ENCODE data around the gene GABBR2. TPM values are rescaled to one million over a fixed set of nuclear protein-coding genes. Genes with fewer than 3 reads are reported as not detected.

GABBR2 gene
- total and polyA plus RNA-seq, 2 experiments from 2014 or later, result 0.89 to 1.3 TPM

DNA sequence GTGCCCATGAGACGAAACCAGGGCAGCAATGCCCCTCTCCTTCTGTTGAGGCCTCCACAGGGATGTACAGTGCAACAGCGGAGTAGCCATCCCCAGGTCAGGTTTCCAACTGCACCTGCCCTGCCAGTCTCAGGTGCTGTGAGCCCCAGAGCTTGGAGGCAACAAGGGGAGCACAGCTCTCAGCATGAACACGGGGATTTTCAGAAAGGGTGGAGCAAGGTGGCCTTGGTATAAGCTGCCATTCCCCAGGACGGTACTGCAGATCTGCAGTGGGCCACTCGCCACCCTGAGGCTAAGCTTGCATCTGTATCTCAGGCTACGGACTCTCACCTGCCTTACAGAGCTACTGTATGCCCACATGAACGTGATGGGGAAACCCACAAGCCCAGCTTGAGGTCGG is 103.6 kb downstream of the GABBR2 start:
- no peaks in the 10 kb centered on the region for H3K36me3 ChIP-seq (ENCODE audit: insufficient read depth)
- Mint-ChIP-seq H3K27ac (no peak overlapping the region), H3K27me3 (ENCODE audit: insufficient read depth, low read depth, poor library complexity) (peaks cover 2% of the 10 kb centered on the region), H3K9me3 (no peaks in the 10 kb centered on the region), H3K4me3 (no peak overlapping the region), H3K36me3 (ENCODE audit: low read depth) (no peaks in the 10 kb centered on the region), H3K4me1 (peaks cover 6% of the 10 kb centered on the region)
- no peaks in the 10 kb centered on the region for H3K79me2 ChIP-seq (replicated peaks; ENCODE audit: insufficient read depth)
- H3F3A ChIP-seq (replicated peaks; ENCODE audit: low read depth), result no peaks in the 10 kb centered on the region
- no peak for ATAC-seq
- H3K4me2 ChIP-seq, result no peak overlapping the region
- H3K4me3 ChIP-seq, result no peak overlapping the region
- H3K27ac ChIP-seq (ENCODE audit: low read depth), result no peak overlapping the region
- H3K4me1 ChIP-seq (ENCODE audit: insufficient read depth), result no peaks in the 10 kb centered on the region
- no peaks in the 10 kb centered on the region for H3K9me2 ChIP-seq (ENCODE audit: insufficient read depth)
- H2AFZ ChIP-seq, result no peak overlapping the region
- DNase-seq (ENCODE audit: low spot score), result no peak
- H4K20me1 ChIP-seq (replicated peaks; ENCODE audit: insufficient read depth), result no peaks in the 10 kb centered on the region
- no peaks in the 10 kb centered on the region for H3K27me3 ChIP-seq (ENCODE audit: insufficient read depth)
- TF ChIP-seq, protein P1, sequence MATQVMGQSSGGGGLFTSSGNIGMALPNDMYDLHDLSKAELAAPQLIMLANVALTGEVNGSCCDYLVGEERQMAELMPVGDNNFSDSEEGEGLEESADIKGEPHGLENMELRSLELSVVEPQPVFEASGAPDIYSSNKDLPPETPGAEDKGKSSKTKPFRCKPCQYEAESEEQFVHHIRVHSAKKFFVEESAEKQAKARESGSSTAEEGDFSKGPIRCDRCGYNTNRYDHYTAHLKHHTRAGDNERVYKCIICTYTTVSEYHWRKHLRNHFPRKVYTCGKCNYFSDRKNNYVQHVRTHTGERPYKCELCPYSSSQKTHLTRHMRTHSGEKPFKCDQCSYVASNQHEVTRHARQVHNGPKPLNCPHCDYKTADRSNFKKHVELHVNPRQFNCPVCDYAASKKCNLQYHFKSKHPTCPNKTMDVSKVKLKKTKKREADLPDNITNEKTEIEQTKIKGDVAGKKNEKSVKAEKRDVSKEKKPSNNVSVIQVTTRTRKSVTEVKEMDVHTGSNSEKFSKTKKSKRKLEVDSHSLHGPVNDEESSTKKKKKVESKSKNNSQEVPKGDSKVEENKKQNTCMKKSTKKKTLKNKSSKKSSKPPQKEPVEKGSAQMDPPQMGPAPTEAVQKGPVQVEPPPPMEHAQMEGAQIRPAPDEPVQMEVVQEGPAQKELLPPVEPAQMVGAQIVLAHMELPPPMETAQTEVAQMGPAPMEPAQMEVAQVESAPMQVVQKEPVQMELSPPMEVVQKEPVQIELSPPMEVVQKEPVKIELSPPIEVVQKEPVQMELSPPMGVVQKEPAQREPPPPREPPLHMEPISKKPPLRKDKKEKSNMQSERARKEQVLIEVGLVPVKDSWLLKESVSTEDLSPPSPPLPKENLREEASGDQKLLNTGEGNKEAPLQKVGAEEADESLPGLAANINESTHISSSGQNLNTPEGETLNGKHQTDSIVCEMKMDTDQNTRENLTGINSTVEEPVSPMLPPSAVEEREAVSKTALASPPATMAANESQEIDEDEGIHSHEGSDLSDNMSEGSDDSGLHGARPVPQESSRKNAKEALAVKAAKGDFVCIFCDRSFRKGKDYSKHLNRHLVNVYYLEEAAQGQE (IDR thresholded peaks at IDR 0.05; ENCODE audit: unreplicated experiment), result no peak
- no peak for TF ChIP-seq STAT1 (IDR thresholded peaks at IDR 0.05; ENCODE audit: unreplicated experiment)
- TF ChIP-seq, protein P2, sequence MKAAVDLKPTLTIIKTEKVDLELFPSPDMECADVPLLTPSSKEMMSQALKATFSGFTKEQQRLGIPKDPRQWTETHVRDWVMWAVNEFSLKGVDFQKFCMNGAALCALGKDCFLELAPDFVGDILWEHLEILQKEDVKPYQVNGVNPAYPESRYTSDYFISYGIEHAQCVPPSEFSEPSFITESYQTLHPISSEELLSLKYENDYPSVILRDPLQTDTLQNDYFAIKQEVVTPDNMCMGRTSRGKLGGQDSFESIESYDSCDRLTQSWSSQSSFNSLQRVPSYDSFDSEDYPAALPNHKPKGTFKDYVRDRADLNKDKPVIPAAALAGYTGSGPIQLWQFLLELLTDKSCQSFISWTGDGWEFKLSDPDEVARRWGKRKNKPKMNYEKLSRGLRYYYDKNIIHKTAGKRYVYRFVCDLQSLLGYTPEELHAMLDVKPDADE (IDR thresholded peaks at IDR 0.05), result no peak
- TF ChIP-seq POLR2AphosphoS5 (IDR thresholded peaks at IDR 0.05; ENCODE audit: low read depth), result no peak
- no peak for TF ChIP-seq EZH2 (IDR thresholded peaks at IDR 0.05; ENCODE audit: low read depth, unreplicated experiment)
- TF ChIP-seq ZNF331 (CRISPR knock-in tag; IDR thresholded peaks at IDR 0.05; ENCODE audit: low read depth), result no peak
- TF ChIP-seq ZNF114 (CRISPR knock-in tag; IDR thresholded peaks at IDR 0.05), result no peak
- TF ChIP-seq, protein P3, sequence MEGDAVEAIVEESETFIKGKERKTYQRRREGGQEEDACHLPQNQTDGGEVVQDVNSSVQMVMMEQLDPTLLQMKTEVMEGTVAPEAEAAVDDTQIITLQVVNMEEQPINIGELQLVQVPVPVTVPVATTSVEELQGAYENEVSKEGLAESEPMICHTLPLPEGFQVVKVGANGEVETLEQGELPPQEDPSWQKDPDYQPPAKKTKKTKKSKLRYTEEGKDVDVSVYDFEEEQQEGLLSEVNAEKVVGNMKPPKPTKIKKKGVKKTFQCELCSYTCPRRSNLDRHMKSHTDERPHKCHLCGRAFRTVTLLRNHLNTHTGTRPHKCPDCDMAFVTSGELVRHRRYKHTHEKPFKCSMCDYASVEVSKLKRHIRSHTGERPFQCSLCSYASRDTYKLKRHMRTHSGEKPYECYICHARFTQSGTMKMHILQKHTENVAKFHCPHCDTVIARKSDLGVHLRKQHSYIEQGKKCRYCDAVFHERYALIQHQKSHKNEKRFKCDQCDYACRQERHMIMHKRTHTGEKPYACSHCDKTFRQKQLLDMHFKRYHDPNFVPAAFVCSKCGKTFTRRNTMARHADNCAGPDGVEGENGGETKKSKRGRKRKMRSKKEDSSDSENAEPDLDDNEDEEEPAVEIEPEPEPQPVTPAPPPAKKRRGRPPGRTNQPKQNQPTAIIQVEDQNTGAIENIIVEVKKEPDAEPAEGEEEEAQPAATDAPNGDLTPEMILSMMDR (conservative IDR thresholded peaks at IDR 0.05; ENCODE audit: low read depth in 2 of 2), result no peak
- TF ChIP-seq, protein P4, sequence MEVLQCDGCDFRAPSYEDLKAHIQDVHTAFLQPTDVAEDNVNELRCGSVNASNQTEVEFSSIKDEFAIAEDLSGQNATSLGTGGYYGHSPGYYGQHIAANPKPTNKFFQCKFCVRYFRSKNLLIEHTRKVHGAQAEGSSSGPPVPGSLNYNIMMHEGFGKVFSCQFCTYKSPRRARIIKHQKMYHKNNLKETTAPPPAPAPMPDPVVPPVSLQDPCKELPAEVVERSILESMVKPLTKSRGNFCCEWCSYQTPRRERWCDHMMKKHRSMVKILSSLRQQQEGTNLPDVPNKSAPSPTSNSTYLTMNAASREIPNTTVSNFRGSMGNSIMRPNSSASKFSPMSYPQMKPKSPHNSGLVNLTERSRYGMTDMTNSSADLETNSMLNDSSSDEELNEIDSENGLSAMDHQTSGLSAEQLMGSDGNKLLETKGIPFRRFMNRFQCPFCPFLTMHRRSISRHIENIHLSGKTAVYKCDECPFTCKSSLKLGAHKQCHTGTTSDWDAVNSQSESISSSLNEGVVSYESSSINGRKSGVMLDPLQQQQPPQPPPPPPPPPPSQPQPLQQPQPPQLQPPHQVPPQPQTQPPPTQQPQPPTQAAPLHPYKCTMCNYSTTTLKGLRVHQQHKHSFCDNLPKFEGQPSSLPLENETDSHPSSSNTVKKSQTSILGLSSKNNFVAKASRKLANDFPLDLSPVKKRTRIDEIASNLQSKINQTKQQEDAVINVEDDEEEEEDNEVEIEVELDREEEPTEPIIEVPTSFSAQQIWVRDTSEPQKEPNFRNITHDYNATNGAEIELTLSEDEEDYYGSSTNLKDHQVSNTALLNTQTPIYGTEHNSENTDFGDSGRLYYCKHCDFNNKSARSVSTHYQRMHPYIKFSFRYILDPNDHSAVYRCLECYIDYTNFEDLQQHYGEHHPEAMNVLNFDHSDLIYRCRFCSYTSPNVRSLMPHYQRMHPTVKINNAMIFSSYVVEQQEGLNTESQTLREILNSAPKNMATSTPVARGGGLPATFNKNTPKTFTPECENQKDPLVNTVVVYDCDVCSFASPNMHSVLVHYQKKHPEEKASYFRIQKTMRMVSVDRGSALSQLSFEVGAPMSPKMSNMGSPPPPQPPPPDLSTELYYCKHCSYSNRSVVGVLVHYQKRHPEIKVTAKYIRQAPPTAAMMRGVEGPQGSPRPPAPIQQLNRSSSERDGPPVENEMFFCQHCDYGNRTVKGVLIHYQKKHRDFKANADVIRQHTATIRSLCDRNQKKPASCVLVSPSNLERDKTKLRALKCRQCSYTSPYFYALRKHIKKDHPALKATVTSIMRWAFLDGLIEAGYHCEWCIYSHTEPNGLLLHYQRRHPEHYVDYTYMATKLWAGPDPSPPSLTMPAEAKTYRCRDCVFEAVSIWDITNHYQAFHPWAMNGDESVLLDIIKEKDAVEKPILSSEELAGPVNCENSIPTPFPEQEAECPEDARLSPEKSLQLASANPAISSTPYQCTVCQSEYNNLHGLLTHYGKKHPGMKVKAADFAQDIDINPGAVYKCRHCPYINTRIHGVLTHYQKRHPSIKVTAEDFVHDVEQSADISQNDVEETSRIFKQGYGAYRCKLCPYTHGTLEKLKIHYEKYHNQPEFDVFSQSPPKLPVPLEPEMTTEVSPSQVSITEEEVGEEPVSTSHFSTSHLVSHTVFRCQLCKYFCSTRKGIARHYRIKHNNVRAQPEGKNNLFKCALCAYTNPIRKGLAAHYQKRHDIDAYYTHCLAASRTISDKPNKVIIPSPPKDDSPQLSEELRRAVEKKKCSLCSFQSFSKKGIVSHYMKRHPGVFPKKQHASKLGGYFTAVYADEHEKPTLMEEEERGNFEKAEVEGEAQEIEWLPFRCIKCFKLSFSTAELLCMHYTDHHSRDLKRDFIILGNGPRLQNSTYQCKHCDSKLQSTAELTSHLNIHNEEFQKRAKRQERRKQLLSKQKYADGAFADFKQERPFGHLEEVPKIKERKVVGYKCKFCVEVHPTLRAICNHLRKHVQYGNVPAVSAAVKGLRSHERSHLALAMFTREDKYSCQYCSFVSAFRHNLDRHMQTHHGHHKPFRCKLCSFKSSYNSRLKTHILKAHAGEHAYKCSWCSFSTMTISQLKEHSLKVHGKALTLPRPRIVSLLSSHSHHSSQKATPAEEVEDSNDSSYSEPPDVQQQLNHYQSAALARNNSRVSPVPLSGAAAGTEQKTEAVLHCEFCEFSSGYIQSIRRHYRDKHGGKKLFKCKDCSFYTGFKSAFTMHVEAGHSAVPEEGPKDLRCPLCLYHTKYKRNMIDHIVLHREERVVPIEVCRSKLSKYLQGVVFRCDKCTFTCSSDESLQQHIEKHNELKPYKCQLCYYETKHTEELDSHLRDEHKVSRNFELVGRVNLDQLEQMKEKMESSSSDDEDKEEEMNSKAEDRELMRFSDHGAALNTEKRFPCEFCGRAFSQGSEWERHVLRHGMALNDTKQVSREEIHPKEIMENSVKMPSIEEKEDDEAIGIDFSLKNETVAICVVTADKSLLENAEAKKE (CRISPR knock-in tag; IDR thresholded peaks at IDR 0.05), result no peak

All from GM23338 (cell line).